Measurements from ENCODE around the gene KIF26B. TPM values are rescaled to one million over a fixed set of nuclear protein-coding genes. Genes with fewer than 3 reads are reported as not detected.

KIF26B gene
- total RNA-seq, 1 donor from 2014 or later = 3.5 TPM

- Histone ChIP-seq H3K4me1 (no peaks in the 10 kb centered on the region), H3K36me3 (no peaks in the 10 kb centered on the region), H3K9me3 (replicated peaks) (no peaks in the 10 kb centered on the region), H3K4me3 (no peak overlapping the region), H3K27me3 (ENCODE audit: low read depth) (no peaks in the 10 kb centered on the region), H3K27ac (replicated peaks) (no peak overlapping the region)
- no peak for TF ChIP-seq CTCF (IDR thresholded peaks at IDR 0.05; ENCODE audit: borderline replicate concordance)
- intact Hi-C loops (cut with micrococcal nuclease) = no loop called here
- no peak for DNase-seq
These were observed 456.5 kb downstream of the KIF26B start for GRCh38 chr1:245611251-245611650.

- TF ChIP-seq CTCF (IDR thresholded peaks at IDR 0.05; ENCODE audit: borderline replicate concordance) = no peak
- intact Hi-C loops (cut with micrococcal nuclease) = no loop called here
- no peaks in the 10 kb centered on the region for H3K27me3 ChIP-seq (ENCODE audit: low read depth)
- DNase-seq = no peak
- no peaks in the 10 kb centered on the region for H3K9me3 ChIP-seq (replicated peaks)
- H3K4me3 ChIP-seq = no peak overlapping the region
- H3K36me3 ChIP-seq = no peaks in the 10 kb centered on the region
- no peak overlapping the region for H3K27ac ChIP-seq (replicated peaks)
- H3K4me1 ChIP-seq = no peaks in the 10 kb centered on the region
These were observed 459.7 kb downstream of the KIF26B start for GRCh38 chr1:245614476-245614875.

- Histone ChIP-seq H3K4me1 (no peaks in the 10 kb centered on the region), H3K36me3 (no peaks in the 10 kb centered on the region), H3K4me3 (no peak overlapping the region), H3K27ac (replicated peaks) (no peak overlapping the region), H3K27me3 (ENCODE audit: low read depth) (no peaks in the 10 kb centered on the region), H3K9me3 (replicated peaks) (no peaks in the 10 kb centered on the region)
- no peak for DNase-seq
- TF ChIP-seq CTCF (IDR thresholded peaks at IDR 0.05; ENCODE audit: borderline replicate concordance) = no peak
- intact Hi-C loops (cut with micrococcal nuclease) = no loop called here
These were observed 460.2 kb downstream of the KIF26B start for GRCh38 chr1:245615001-245615400.

GRCh38 chr1:245621589-245621988 lies 466.8 kb downstream of the KIF26B start:
- no peaks in the 10 kb centered on the region for H3K4me1 ChIP-seq
- H3K36me3 ChIP-seq = no peaks in the 10 kb centered on the region
- DNase-seq = no peak
- no peak for TF ChIP-seq CTCF (IDR thresholded peaks at IDR 0.05; ENCODE audit: borderline replicate concordance)
- H3K27me3 ChIP-seq (ENCODE audit: low read depth) = no peaks in the 10 kb centered on the region
- intact Hi-C loops (cut with micrococcal nuclease) = no loop called here
- H3K9me3 ChIP-seq (replicated peaks) = no peaks in the 10 kb centered on the region
- H3K27ac ChIP-seq (replicated peaks) = no peak overlapping the region
- no peak overlapping the region for H3K4me3 ChIP-seq

GRCh38 chr1:245622332-245623014 lies 467.7 kb downstream of the KIF26B start:
- H3K4me3 ChIP-seq = no peak overlapping the region
- DNase-seq = no peak
- H3K36me3 ChIP-seq = no peaks in the 10 kb centered on the region
- intact Hi-C loops (cut with micrococcal nuclease) = no loop called here
- H3K4me1 ChIP-seq = no peaks in the 10 kb centered on the region
- H3K27ac ChIP-seq (replicated peaks) = no peak overlapping the region
- no peak for TF ChIP-seq CTCF (IDR thresholded peaks at IDR 0.05; ENCODE audit: borderline replicate concordance)
- no peaks in the 10 kb centered on the region for H3K27me3 ChIP-seq (ENCODE audit: low read depth)
- no peaks in the 10 kb centered on the region for H3K9me3 ChIP-seq (replicated peaks)
